GM19239 (cell line): ENCODE data around the gene CYP27C1.

Source experiments
- DNase-seq: peaks from one replicate; pipeline ENCODE4 v3.0.0; 2011; ENCODE audit warnings: low spot score; ENCODE audit not compliant: insufficient read length
- FAIRE-seq: peaks from 2 replicates; lab custom pipeline; 2011; peaks lifted over from hg19 to GRCh38; lab: Jason Lieb, UNC

CYP27C1 gene

DNA sequence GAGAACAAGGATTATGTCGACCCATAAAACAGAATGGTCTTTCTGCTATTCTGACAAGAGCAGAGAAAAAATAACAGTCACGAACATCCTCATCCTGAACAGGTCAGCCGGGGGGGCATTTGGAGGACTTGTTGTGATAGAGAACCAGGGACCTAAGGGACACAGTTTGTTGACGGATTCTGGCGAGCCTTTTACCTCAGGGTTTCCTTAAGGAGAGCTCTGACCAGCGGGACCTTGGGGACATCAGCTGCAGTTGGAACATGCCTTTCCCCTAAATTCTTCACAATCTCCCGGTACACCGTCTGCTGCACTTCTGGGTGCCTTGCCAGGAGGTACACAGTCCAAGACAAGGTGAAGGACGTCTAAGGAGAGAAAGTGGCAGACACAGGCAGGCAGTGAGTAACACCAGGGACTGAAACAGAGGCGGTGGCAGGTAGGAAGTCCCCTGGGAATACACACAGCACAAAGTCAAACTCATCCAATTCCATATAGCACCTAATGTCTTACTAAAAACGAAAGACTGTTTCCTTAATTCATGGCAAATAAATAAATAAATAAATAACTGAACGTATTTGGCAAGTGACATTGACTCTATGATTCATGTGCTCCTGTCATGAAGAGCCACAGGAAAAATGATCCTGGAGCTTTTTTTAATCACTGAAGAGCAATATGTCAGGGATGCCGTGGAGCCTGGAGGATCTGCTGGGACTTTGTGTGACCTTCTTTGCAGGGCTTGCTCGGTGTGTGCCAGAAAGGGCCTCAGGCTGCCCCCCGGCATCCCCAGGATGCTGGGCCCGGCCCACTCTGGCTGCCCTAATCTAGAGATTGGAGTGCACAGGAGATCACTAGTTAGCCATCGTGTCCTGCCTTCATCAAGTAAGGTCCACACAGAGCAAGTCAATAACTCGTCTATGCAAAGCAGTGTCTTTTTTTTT lies 24.7 kb downstream of the CYP27C1 start:
- DNase-seq = no peak
- FAIRE-seq = no peak

DNA sequence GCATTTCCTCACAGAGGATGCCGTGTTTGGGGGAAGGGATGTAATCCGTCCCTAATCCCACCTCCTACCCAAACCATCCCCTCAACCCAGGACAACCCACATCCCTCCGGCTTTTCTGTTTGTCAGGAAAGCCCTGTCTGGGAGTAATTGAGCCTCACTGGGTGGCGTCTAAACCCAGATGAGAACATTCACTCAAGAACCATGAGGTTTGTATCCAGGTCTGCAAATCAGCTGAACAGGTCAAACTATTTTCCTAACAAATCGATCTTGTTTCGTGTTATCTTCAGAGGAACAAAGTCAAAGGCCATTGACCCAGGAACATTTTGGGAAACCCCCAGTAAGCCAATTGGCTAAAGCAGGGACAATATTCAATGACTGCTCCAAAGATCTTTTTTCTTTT lies 25.7 kb downstream of the CYP27C1 start:
- FAIRE-seq = no peak
- no peak for DNase-seq

DNA sequence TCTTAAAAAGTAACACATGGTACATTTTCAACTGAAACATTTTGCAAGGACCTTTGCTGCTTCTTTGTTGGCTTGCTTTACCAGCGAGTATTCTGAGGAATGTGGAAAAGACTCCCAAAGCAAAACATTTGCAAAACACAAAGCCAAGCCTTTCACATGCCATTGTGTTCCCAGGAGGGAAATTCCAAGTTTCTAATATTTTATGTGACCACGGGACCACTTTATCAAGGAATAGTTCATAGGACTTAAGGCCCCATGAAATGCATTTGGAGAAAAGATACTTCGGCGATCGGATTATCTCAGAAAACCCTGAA lies 26.2 kb downstream of the CYP27C1 start:
- DNase-seq (no peak), FAIRE-seq (no peak)

DNA sequence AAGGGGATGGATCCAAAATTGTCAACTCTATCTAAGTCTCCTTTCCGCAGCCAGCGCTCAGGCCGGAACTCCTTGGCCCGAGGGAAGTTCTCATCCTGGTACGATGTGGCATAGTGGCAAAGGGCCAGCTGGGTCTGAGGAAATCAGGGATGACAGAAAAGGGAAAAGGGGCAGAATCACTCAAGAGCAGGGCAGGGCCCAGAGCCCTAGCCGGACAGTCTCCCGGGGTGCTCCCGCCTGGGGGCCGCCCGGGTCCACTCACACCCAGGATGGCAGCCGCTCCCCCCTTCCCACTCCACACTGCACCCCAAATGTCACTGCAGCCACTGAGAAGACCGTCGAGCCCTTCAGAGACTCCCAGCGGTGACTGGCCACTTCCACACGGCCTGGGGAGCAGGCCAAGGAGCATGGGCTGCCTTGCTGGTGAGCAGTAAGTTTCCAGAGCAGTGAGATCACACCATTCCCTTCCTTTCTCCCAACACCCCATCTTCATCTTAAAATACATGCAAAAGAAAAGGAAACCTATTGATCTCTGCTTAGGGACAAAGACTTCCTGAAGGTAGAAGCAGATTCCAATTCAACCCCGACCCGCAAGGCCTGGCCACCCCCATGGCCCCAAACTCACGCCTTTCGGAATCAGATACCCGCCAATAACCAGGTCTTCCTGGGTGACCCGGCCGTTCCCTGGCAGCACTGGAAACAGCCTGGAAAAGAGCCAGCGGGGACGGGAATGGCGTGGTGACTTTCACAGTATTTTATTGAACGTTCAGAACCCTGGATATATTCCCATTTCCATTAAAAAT lies 26.7 kb downstream of the CYP27C1 start:
- FAIRE-seq (no peak), DNase-seq (no peak)

DNA sequence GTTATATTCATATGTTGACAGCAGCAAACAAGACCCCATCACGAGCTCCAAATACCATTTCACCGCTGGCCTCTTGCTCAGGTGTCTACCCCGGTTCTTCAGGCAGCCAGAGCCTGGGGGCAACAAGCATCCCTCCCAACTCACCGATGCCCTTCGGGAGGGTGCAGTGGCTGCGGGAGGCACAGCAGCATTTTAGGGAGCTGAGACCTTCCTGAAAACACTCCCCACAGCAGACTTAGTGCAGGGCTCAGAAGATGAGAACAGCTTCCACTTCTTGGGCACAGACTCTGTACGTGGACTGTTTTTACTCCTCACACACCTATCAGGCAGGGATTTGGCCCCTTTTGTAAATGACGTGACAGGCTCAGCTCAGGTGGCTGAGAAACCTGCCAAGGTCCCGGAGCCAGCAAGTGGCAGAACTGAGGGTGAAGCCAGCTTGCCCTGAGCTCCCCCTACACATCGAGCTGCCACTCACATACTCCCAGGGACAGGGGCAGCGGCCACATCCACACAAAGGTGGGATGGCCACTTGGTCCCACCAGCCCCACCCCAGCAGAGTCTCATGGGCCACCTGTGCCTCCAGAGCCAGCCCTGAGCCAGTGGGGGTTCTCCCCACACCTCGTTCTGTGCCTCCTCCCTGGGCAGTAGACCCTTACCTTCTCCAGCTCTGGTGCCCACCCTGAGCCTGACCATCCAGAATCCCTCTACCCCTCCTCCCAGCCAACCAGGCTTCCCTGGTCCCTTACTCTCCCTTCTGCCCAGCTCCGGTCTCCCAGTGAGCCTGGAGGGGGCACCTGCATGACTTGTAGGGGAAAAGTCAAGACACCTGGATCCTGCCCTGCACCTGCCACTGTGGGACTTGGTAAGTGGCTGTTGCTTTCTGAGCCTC lies 28.5 kb downstream of the CYP27C1 start:
- FAIRE-seq (no peak), DNase-seq (no peak)

DNA sequence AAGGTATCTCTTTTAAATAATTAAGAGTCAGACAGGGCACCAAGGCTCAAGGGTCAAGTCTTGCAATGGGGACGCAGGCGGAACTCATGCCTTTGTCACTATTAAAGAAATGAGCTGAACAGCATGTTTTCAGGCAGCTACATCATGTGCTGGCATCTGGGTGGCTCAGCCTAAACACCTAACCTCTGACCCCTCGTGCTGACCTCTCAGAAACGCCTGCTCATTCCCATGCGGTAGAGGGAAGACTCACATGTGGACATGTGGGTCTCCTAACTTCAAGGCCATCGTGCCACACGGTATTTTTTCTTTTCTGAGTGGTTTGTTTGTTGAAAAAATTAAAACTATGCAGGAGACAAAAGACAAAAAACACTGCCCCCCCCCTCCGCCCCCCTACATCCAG lies 31.3 kb downstream of the CYP27C1 start:
- no peak for DNase-seq
- FAIRE-seq = no peak

DNA sequence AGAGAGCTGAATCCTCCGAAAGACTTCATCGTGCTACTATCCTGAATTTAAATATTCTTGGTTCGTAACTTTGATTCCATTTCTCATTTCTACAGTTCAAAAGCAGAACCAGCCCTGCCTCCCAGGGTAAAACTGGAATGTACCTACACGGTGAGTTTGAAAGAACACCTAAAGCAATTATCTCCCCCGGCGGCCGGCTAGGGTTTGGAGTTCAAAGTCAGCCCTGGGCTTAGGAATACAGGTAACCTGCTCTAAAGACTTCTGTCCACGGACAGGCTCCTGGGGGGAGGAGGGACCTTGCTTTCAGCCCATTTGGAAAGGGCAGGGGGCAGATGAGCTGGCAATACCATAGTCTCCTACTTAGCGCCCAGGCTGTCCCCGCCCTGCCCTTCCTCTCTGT lies 32.3 kb downstream of the CYP27C1 start:
- DNase-seq (no peak), FAIRE-seq (no peak)

DNA sequence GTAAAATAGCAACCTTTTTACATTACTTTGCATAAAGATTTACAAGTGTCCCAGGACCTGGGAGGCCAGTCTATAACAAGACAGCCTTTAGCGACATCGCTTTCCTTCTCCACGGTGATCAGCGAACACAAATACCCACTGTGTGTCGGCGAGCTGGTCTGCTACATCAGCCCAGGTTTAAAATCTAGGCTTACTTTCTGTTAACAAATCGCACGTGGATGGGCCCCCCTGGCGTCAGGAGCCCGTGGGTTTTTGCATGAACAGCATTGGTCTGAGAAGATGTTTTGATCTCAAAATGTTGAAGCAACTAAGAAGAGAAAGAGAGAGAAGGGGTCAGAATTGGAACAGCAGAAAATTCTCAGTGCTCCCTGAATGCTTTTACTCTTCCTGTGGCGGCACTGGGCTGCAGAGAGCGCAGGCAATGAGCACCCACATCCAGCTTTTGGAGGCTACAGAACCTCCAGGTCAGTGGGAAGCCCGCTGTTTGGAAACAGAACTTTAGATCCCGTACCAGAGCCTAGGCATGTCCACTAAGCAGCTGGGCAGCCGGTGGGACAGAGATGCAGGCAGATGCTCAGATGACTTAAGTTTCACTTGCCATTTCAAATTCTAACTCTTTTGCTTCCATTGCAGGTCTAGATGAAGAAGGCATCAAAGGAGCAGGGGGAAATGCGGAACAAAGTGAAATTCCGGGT lies 32.9 kb downstream of the CYP27C1 start:
- FAIRE-seq (no peak), DNase-seq (no peak)

DNA sequence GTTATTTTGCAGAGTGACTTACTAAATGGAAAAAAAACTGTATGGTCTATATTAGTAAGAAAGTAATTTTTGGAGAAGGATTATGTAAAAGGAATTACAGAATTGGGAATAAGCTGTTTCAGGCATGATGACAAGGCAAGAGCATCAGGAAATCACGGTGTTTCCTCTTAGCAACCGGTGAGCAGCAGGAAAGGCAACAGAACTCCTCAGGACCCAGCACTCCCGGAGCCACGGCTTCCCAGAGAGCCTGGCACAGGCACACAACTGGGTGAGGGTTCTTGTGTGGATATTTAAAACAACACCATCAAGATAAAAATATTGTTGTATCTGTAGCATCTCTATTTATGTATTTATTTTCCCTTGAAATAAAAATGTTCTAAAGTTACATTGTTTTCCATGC lies 34.4 kb downstream of the CYP27C1 start:
- DNase-seq = no peak
- no peak for FAIRE-seq

DNA sequence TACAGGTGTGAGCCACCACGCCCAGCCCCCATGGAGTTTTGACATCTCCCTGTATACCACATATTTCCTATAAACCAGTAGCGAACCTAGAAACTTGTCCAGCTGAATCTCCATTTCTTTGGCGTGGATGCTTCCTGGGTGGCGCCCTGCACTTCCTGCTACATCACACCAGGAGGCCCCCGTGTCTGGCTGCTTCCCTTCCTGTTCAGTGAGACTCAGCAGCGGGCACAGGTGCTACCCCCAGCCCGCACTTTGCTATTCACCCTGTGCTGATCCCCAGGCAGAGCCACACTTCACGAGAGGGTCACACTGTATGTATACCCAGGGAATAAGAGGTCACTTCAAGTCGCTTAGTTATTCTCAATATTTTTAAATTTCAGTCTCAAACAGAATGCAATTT lies 35.0 kb downstream of the CYP27C1 start:
- DNase-seq (no peak), FAIRE-seq (no peak)

DNA sequence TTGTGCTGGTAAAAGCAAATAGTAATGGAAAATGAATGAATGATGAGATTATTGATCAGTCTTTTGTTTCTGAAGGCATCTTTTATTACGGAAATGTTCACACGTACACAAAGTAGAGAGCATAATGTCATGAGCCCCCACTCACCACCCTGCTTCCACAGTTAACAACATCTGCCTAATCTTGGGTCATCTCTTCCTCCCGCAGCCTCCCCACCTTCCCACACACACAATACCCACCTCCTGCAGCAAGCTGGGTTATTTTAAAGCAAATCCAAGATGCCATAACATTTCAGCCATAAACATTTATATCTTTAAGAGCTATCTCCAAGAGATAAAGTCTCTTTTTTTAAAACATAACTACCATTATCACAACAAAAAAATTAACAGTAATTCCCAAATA lies 36.3 kb downstream of the CYP27C1 start:
- no peak for FAIRE-seq

DNA sequence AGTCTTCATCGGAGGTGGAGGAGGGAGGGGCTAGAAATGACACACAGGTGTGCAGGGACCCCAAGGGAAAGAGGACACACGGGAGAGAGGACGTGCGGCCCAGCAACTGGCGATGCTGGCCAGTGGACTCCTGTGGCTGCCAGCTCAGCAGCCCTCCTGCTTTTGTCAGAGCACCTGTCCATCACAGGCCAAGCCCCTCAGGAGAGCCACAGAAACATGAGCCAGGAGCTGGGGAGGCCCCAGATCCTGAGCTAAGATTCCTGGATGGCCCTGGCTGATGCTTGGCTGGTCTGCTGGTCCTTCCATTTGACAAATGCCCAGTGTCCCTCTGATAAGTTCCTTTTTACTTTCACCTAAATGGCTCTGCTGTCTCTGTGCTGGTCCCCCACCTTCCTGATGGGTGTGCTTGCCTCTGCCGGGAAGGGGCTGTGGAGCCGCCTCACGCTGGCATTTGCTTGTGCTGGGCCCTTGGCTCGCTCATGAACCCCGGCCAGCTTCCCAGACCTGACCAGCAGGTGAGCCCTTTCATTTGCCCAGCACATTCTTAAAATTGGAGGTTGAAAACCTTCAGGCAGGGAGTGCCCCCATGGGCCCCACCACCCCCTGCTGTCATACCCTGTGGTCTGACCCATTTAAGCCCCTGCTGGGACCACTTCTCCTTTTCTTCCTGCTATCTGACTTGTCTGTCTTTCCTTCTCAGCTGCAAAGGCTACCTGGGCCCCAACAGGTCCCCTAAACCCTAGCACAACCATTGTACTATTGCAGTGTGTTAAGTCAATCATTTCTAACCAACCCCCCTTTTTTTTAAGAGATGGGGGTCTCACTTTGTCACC lies 37.3 kb downstream of the CYP27C1 start:
- FAIRE-seq (no peak), DNase-seq (no peak)

More for the DNA sequence above, 36.3 kb downstream of the CYP27C1 start:
- no peak for DNase-seq

DNA sequence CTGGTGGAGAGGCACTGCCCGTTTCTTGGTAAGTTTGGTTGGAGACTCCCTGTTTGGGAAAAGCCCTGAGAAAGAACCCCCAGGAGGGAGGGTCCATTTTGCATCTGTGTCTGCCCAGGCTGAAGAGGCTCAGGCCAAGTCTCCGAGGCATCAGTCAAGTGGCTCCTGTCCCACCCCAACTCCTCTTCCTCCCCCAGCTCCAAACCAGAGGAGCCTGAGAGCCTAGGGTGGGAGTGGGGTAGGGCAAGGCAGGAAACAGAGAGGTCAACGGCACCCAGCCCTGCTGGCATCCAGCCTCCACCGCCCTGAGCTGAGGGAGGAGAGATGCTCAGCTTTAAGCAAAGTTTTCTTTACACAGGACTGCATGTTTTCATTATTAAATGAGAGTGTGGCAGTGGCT lies 38.2 kb downstream of the CYP27C1 start:
- DNase-seq (no peak), FAIRE-seq (no peak)

DNA sequence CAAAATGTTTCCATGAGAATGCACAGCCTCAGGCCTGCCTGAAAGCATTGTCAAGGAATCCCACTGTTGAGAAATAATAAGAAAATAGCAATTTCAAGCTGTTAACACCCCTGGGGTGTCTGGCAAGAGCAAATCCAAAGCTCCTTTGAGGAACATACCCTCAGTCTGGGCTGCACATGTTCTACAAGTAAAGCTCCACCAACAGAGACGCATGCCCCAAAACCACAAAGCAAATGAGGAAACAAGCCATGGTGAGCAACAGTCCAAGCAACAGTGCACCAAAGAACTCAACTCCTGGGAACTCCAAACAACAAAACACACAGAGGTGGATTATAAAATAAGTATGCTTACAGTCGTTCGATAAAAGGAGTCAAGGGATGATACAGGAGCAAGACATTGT lies 40.3 kb downstream of the CYP27C1 start:
- DNase-seq = no peak
- no peak for FAIRE-seq

DNA sequence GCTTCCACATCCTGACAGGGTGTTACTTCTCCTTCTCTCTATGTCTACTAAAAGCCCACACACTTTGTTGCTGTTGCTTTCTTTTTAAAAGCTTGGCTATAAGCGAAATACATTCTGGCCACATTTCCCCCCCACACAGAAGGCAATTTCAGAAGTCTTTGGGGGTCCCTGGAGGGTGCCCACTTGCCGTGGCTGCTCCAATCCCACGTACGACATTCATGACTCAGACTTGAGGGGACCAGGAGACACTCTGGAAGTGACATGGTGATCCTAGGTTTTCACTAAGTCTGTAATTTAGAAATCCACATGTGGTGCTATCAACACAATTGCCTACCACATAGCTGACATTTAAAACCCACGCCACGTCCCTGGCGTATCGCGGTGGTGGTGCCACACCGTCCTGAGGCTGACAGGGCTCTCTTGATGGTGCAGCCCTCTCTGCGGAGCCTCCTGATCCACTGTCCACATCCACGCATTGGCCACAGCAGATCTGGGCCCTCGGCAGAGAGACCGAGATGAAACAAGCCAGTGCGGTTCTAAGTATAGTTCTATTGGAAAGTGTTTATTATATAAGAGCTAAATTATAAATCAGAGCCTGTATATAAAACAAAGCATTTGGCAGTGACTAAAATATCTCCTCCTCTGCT lies 42.4 kb downstream of the CYP27C1 start:
- FAIRE-seq (no peak), DNase-seq (no peak)

DNA sequence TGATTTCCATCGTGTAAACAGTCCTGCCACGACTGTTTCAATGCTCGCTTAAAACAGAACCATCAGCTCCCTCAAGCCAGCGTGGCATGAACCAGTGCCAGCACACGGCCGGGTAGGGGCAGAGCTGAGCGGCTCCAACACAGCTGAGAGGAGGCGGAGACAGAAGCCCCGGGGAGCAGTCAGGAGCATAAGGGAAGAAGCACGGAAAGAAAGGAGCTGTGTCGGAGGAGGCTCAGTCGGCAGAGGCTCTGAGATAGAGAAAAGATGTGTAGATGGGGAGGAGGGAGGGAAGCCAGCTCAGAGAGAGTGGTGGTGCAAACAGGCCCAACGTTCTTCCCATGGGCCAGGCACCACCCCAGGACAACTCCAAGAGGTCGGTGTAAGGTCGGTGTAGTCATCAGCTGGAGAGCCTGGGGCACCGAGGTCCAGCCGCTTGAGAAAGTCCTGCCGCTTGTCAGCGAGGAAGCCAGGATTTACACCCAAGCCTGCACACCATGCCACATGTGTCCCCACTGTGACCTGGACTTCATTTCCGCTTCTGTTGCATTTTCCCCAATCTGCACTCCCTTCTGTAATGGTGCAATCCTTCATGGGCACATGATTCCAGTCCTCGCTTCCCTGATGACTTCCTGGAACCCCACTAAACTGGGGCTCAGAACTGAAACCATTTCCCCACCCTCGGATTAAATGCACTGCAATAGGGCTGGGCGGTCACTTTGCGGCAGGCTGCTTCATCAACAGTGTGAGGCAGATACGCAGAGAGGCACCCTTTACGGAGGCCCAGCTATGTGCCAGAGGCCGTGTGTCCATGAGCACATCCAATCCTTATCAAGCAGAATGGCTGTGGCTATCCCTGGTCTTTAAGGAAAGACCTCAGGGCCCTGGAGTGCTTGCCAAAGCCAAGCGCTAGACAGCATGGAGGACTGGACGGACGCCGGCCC lies 43.5 kb downstream of the CYP27C1 start:
- DNase-seq (no peak), FAIRE-seq (no peak)

DNA sequence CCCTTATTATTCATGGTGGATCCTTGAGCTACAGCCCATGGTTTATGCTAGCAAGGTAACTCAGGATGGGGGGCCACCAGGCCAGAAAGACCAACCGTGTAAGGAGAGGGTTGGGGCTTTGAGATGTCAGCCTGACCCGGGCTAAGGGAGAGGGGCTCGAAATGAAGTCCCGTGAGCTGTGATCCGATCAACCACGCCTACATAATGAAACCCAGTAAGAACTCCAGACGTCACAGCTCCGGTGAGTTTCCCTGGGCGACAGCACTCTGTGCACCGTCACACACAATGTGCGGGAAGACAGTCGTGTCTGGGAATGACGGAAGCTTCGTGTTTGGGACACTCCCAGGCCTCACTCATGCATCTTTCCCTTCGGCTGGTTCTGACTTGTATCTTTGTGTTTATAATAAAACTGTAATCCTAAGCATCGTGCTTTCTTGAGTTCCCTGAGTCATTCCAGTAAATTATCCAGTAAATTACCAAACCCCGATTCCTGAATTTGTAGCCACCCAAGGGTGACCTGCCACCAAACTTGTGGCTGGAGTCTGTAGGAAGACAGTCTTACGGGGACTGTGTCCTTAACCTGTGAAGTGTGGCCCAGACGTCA lies 44.2 kb downstream of the CYP27C1 start:
- FAIRE-seq (no peak), DNase-seq (no peak)
